ENCODE data around the gene HAPLN2. TPM values are rescaled to one million over a fixed set of nuclear protein-coding genes. Genes with fewer than 3 reads are reported as not detected.
A peak's percentile ranks its signal among the peaks of the same experiment; 100 is the strongest.

The HAPLN2 gene
- total and polyA plus RNA-seq, 12 donors: 0.17 to 3.1 (median 1.1) TPM; not detected in 4

DNA sequence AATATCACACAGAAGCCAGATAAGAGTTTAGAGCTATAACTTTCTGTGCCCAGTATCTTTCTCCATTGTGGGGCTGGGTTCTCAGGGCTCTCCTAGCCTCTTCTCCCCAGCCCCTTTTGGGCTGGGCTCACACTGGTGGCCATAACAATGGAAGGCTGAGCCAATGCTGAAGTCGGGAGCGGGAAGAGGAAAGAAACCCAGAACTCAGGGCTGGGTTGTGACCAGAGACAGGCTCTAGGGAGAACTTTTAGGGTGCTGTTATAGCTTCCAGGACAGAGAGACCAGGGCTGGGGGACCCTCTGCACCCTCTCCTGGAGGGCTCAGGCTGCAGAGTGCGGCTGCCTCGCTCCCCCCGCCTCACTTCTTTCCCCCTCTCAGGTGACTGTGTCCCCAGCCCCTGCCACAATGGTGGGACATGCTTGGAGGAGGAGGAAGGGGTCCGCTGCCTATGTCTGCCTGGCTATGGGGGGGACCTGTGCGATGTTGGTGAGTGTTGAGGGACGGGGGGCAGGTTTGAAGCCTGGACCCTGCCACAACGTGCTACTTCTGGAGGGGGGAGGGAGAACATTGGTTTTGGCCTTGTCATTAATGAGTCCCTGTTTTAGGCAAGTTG is 36.8 kb downstream of the HAPLN2 start:
- Histone ChIP-seq H3K36me3 (replicated peaks in 1 of 2) (no peaks in the 10 kb centered on the region), H3K4me3 (no peak overlapping the region), H3K27ac (no peak overlapping the region), H3K27me3 (no peaks in the 10 kb centered on the region), H3K4me1 (replicated peaks in 1 of 2) (peaks cover 27 to 43% of the 10 kb centered on the region in 2 donors), H3K9me3 (replicated peaks in 1 of 3) (no peaks in the 10 kb centered on the region)
- DNase-seq: no peak
- TF ChIP-seq CTCF (IDR thresholded peaks at IDR 0.05) (no peak), POLR2A (IDR thresholded peaks at IDR 0.05) (no peak)
- WGBS, 4 donors: 58 to 79% (median 68%) methylated on average over 9 of the region's 9 CpGs
- intact Hi-C loops (cut with DNase I): loop anchor here (2.0 to 5.0 kb wide), 2 partner anchors 29 to 34 kb away; no protein-coding TSS in a partner anchor

DNA sequence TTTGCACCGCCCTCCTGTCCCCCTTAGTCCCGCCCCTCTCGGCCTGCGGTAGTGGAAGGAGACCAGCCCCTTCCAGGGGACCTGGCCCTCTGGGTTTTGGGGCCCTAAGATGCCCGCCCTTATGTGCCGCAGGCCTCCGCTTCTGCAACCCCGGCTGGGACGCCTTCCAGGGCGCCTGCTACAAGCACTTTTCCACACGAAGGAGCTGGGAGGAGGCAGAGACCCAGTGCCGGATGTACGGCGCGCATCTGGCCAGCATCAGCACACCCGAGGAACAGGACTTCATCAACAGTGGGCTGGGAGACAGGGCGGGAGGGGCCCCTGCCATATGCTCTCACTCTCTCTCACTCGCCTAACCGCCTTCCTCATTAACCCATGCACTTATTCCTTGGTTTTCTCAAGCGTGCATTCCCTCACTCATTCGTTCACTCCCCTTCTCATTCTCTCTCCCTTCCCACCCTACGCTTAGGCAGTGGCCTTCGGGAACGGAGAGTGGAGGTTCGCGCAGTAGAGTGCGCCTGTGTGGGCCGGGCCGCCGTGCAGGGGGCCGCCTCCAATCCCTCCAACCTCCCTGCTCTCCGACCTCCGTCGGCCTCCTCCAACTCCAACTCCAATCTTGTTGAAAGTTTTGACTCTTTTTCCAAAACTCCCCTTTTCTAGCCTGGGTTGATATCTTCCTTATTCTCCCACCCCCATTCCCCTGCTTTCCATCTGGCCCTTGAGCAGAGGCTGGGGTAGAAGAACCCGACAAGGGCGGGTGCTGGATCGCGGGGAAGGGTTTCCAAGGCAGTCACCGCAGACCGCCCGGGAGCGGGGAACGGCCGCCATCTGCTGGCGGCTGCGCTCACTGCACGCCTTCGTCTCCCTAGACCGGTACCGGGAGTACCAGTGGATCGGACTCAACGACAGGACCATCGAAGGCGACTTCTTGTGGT is 37.9 kb downstream of the HAPLN2 start:
- Histone ChIP-seq H3K27ac (no peak overlapping the region), H3K4me3 (peak overlapping the region in 2 of 4 donors; percentile 7 to 10), H3K9me3 (replicated peaks in 1 of 3) (no peaks in the 10 kb centered on the region), H3K27me3 (no peaks in the 10 kb centered on the region), H3K4me1 (replicated peaks in 1 of 2) (peaks cover 35 to 52% of the 10 kb centered on the region in 2 donors), H3K36me3 (replicated peaks in 1 of 2) (no peaks in the 10 kb centered on the region)
- peak; percentile 65 to 90 (median 82) for DNase-seq
- peak; percentile 88 to 98 (median 90) for TF ChIP-seq CTCF (IDR thresholded peaks at IDR 0.05)
- TF ChIP-seq POLR2A (IDR thresholded peaks at IDR 0.05): no peak
- WGBS, 4 donors: 3 to 5% (median 4%) methylated on average over 43 to 54 of the region's 54 CpGs
- intact Hi-C loops (cut with DNase I): loop anchor here (2.0 to 5.0 kb wide), 2 partner anchors 30 to 35 kb away; no protein-coding TSS in a partner anchor

- H3K4me1 ChIP-seq (replicated peaks in 1 of 2): peaks cover 35 to 60% of the 10 kb centered on the region in 2 donors
- H3K4me3 ChIP-seq: peak overlapping the region in 1 of 4 donors; percentile 10
- TF ChIP-seq POLR2A (IDR thresholded peaks at IDR 0.05): no peak
- TF ChIP-seq CTCF (IDR thresholded peaks at IDR 0.05): peak in 2 of 6 experiments; percentile 27 to 35
- no peaks in the 10 kb centered on the region for H3K36me3 ChIP-seq (replicated peaks in 1 of 2)
- intact Hi-C loops (cut with DNase I): loop anchor here (2.0 to 5.0 kb wide), 2 partner anchors 31 to 36 kb away; no protein-coding TSS in a partner anchor
- H3K27me3 ChIP-seq: no peaks in the 10 kb centered on the region
- no peak for DNase-seq
- H3K27ac ChIP-seq: no peak overlapping the region
- 16 to 31% (median 22%) methylated on average over 12 to 15 of the region's 15 CpGs for WGBS, 4 donors
- H3K9me3 ChIP-seq (replicated peaks in 1 of 3): no peaks in the 10 kb centered on the region
Measured at GRCh38 chr1:156657741-156658319, 38.6 kb downstream of the HAPLN2 start.

GRCh38 chr1:156658496-156658895 is 39.3 kb downstream of the HAPLN2 start:
- H3K9me3 ChIP-seq (replicated peaks in 1 of 3): no peaks in the 10 kb centered on the region
- no peak overlapping the region for H3K27ac ChIP-seq
- no peak for DNase-seq
- no peak for TF ChIP-seq CTCF (IDR thresholded peaks at IDR 0.05)
- no peak for TF ChIP-seq POLR2A (IDR thresholded peaks at IDR 0.05)
- WGBS, 4 donors: 86 to 91% (median 90%) methylated on average over 6 to 14 of the region's 14 CpGs
- no peaks in the 10 kb centered on the region for H3K36me3 ChIP-seq (replicated peaks in 1 of 2)
- peaks cover 35 to 66% of the 10 kb centered on the region in 2 donors for H3K4me1 ChIP-seq (replicated peaks in 1 of 2)
- intact Hi-C loops (cut with DNase I): loop anchor here in 1 of 2 donors (5.0 kb wide), 1 partner anchor 36 kb away; no protein-coding TSS in a partner anchor
- no peaks in the 10 kb centered on the region for H3K27me3 ChIP-seq
- no peak overlapping the region for H3K4me3 ChIP-seq

All from adrenal gland (tissue), 12 donors.